HG02884 (cell line): ENCODE data around the gene FAM216B.
"Not testable (repeated sequence)": the region's sequence is repeated elsewhere in the genome, so short reads cannot be mapped to it uniquely, and the experiment has no call there.

ENCODE experiments used
- ATAC-seq: cut with Tn5 transposase; IDR thresholded peaks from one replicate; pipeline ENCODE4 v1.9.1; 2021; ENCODE audit warnings: mild to moderate bottlenecking, moderate library complexity; ENCODE audit not compliant: unreplicated experiment

FAM216B gene

GRCh38 chr13:42780044-42780443 is 1.3 kb upstream of the FAM216B start:
- no peak for ATAC-seq

DNA sequence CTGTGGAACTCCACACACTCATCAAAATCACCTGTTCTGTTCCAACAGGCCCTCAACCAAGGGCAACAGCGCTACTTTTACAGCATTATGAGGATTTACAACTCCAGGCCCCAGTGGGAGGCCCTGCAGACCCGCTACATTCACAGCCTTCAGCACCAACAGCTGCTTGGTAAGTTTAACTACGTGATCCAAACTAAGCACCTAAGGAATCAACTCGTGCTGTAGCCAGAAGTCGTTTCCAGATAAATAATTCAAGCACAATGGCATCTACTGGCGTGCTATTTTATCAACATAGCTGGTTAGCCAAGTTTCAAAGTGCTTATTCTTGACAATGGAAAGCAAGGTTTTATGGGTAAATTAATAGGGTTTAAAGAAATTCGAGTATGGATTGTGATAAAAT is 5.3 kb downstream of the FAM216B start:
- no peak for ATAC-seq

DNA sequence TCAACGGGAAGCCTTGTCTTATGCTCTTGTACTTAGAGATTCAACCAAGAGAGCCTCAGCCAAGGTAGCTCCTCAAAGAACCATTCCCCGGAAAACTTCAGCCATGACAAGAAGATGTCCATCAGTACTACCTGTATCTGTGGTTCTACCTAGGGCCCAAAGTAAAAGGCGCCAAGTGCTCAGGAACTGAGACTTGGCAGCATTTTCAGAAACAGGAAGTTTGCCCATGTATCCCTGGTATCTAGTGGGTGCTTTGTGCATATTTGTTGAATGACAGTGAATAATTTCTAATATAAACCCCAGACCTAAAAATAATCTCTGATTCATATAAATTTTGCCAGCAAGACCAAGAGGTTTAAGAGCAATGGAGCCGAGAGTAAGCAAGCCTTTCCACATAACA is 7.2 kb downstream of the FAM216B start:
- ATAC-seq = no peak

DNA sequence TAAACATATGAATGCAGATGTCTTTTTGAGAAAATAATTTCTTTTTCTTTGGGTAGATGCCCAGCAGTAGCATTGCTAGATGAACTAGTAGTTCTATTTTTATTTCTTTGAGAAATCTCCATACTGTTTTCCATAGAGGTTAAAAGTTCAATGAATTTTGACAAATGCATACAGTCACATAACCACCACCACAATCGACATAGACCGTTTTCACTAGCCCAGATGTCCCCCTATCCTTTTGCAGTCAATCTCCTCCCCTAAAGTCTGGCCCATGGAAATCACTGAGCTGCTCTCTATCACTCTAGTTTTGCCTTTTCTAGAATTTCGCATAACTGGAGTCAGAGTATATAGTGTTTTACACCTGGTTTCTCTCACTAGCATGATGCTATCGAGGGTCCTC is 10.8 kb downstream of the FAM216B start:
- ATAC-seq = no peak

DNA sequence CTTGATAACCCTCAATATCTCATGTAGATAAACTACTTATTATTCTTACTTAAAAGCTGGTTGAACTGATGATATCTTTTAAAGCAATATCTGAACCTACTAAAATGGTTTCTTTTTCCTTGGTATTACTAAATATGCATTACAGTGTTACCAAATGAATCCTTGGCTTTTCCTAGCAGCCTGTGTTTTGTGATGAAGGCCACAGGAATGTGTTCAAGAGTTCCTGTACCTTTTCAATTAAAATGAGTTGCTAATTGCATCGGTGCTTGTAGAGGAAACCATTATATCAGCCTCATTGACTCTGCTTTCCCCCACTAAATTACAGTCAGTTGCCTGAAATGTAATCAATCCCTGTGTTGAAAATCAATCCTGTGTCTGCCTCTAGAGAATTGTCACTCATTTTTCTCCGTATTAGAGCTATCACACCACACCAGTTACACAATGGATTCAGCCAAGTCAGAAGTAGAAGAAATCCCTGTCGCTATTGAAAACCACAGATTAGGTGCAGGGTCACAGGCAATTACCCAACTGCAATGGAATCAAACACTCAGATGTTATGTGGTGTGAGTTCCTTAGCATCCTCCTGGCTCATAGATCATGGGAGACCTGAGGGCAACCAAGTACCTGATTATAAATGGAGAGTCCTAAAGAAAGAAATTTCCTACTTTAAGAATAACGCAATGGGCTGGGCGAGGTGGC is 13.3 kb downstream of the FAM216B start:
- ATAC-seq = no peak

- ATAC-seq = no peak
These were observed 14.3 kb downstream of the FAM216B start for GRCh38 chr13:42795666-42796065.

DNA sequence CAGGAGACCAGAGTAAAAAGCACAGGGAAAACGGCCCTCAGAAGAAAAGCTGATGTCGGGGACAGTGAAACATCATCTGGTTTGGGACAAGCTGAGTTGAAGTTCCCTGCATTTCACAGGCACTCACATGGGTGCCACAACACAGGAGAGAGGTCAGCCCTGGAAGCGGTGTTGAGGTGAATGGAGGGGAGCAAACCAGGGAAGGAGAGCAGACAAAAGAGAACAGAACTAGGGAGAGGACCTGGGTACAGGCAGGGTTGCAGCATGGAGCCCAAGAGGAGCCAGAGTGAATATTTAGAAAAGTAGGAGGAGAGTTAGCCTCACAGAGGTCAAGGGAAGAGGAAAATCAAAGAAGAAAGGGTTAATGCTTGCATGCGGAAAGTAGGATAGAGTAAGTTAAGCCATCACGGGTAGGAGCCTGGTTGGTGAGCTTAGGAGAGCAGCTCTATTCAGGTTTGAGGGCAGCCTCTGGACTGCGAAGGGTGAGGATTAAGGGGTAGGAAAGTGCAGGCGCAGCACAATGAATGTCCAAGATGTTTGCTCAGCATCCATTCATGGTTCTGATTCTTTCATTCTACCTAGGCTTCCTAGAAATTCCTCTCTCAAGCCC is 15.5 kb downstream of the FAM216B start:
- ATAC-seq = no peak

DNA sequence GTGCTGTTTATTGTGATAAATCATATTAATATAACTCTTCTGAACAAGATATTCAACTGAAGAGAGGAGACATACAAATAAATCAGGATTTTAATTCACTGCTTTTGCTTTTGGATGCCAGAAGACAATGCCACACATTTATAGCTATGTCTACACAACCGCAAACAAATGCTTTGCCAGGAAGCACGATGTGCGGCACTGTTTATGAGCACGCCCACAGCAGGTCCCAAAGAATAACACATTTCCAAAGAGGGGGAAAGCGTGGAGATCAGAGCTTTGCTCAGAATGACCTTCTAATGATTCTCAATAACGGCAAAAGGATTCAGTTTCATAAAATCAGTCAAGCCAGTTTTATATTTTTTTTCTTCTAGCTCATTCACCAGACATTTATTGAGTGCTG is 16.7 kb downstream of the FAM216B start:
- ATAC-seq = no peak

DNA sequence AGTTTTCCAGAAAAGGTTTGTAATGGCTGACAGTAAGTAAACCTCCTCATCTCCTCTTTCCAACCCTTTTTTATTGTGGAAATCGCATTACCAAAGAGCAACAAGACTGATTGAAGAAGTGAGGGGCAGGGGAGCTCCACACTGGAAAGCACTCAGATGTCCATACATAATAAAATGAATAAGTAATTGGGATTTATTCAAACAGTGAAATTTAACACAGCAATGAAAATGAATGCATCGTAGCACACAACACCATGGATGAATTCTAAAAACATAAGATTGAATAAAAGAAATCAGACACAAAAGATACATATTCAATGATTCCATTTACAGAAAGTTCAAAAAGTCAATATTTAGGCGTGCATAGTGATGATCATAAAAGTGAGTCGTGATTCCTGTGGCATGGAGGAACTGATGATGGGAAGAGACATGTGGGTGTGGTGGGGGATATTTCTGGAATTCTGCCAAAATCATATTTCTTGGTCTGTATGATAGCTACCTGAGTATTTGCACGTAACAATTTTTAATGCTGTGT is 18.8 kb downstream of the FAM216B start:
- ATAC-seq = no peak

- ATAC-seq = no peak
These were observed 22.3 kb downstream of the FAM216B start for GRCh38 chr13:42803563-42804204.

GRCh38 chr13:42804244-42804874 is 23.0 kb downstream of the FAM216B start:
- ATAC-seq = no peak

- no peak for ATAC-seq
These were observed 25.9 kb downstream of the FAM216B start for GRCh38 chr13:42807241-42807640.

GRCh38 chr13:42807866-42808265 is 26.5 kb downstream of the FAM216B start:
- ATAC-seq = no peak

DNA sequence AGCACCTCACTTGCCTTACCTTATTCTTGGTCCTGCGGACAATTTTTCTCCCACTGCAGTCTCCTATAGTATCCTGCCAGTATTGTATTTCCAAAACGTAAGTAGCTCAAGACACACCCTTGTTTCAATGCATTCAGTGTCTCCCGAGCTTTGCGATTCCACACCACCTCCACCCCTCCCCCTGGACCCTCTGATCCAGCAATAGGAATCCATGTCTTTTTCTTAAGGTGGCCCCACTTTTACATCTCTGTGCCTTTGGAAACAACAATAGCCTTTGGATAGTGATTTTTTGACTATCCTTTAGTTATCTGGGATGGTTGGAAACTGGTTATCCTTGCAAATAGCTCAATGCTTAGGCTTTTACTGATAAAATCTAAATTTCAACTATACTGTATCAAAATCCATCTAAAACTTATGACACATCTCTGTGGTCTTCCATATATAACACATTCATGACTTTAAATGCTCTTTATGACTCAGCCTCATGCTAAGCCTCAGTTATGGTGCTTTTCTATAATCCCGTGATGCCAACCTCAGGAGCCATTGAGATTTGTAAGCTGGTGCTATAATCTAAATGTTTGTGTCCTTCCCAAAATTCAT is 27.1 kb downstream of the FAM216B start:
- ATAC-seq = no peak

- no peak for ATAC-seq
These were observed 30.9 kb downstream of the FAM216B start for GRCh38 chr13:42812316-42812715.

DNA sequence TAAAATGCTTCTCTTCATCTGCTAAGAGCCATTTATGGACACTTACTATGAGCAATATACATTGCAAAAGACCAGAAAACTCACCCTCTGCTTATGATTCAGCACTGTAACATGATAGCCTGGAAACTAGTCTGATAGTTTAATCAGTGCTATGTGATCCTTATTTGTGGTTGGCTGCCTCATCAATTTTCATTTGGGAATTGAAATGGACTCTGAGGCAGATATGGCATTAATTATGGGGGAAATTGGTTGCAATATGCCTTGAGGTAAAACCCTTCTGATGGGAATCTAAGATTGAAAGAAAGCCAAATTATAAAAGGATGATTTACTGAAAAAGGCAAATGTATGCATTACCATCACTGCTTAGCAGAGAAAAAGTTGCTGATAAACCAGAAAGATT is 33.5 kb downstream of the FAM216B start:
- ATAC-seq = no peak

DNA sequence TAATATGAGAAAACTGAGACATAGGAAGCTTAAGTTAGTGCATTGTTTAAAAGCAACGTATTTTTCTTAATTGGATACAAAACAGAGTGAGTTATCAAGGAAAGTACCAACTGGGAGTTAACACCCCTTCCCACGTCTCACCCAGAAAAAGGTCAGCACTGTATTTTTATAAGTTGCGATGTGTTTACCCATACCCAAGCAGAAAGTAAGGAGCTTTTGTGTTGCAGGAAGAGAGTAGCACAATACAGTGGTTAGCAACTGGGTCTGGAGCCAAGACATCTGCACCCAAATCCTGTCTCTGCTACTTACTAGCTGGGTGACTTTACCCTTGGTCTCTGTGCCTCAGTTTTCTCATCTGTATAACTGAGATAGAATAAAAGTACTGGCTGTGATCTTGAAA is 34.3 kb downstream of the FAM216B start:
- ATAC-seq = no peak

DNA sequence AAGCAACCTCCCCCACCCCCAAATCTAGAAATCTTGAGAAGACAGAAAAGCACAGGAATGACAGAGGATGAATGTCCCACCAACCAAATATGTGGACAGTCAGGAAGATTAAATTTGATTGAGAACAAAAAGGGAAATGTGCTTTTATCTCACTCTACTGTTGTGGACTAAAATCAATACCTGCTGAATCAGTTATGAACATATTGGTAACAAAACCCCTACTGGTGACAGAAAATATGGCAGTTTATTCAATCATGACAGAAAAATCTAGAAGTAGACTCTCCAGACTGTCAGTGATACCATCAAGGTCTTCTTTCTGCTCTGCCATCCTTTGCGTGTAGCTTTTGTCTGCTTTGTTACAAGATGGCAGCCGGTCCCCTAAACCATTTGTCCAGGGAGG is 35.2 kb downstream of the FAM216B start:
- ATAC-seq = no peak

- not testable (repeated sequence) for ATAC-seq
These were observed 38.3 kb downstream of the FAM216B start for GRCh38 chr13:42819687-42820086.

- ATAC-seq = no peak
These were observed 39.1 kb downstream of the FAM216B start for GRCh38 chr13:42820451-42820850.

DNA sequence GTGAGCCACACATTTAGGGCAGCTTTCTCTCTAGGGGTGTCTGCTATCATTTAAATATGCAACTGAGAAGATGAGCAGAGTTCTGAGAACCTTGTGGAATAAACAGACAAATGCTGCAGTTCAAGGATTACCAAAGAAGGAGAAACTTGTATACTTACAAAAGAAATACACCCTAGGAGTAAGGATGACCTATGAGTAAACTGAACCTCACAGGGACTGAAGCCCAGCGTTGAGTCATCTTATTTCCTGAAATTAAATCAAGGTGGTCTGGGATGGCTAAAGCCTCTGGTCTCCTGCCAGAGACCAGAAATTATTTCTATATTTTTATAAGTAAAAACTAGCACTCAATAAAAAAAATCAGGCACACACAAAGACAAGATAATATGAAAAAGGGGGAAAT is 40.1 kb downstream of the FAM216B start:
- ATAC-seq = no peak
